Mesenteric fat pad (tissue), 1 donor: ENCODE data around the gene RNF183. TPM values are rescaled to one million over a fixed set of nuclear protein-coding genes. Genes with fewer than 3 reads are reported as not detected.
"Not testable (repeated sequence)": the region's sequence is repeated elsewhere in the genome, so short reads cannot be mapped to it uniquely, and the experiment has no call there.

Experiments used
- DNase-seq: peaks from one replicate; pipeline ENCODE4 v3.0.0-alpha.2; 2020; ENCODE audit warnings: low spot score
- total RNA-seq: library from RNA; stranded (reverse); fragmentation: NEBNext Ultra II Directional; extraction: Animal tissue kit (Norgen Biotek cat#: 25700); gene quantifications from one replicate; pipeline ENCODE4 v1.2.1, GENCODE V29; 2021
- donor health status: DM: yes; HTN: yes; CAD: no.

The RNF183 gene
- total RNA-seq, 1 donor from 2014 or later, result not detected

- peak; percentile 100 for DNase-seq
Observed at GRCh38 chr9:113275157-113276131, 27.7 kb downstream of the RNF183 start, which contains the start of the genes CDC26 and PRPF4. Gene CDC26 (minus strand): TSS chr9:113275572. CDS start chr9:113272507, 3,065 bp downstream. Gene PRPF4 (plus strand): TSS chr9:113275658. CDS start chr9:113275744, 86 bp downstream.

DNA sequence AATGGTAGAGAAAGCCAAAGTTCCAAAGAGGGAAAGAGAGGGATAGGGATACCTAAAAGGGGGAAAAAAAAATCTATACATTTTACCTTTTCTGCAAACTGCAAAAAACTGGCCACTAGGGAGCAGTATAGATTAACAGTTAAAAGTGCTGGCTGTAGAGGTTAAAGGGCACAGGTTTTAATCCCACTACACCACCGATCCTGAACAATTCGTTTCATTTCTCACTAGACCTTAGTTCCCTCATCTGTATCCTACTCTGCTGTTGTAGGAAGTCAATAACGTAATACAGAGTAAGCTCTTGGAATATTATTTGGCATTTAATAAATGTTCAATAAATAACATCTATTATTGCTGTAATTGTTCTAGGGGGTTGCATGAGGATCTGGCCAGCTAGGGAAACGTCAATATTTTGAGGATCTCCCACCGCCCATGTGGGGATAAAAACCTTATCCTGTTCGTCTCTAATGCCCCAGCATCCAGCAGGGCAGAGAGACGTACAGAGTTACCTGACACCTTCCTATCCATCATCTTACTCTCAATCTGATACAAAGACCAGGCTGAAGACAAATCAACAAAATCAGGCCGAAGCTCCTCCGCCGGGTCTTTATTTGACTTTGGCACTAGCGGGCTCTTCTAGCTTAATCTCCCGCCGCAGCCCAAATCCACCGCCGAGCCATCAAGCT is 28.6 kb downstream of the RNF183 start:
- DNase-seq, result no peak

GRCh38 chr9:113269871-113270270 is 33.3 kb downstream of the RNF183 start:
- DNase-seq, result no peak

GRCh38 chr9:113269355-113269754 is 33.8 kb downstream of the RNF183 start:
- DNase-seq, result no peak

GRCh38 chr9:113267911-113268566 is 35.1 kb downstream of the RNF183 start:
- DNase-seq, result no peak

DNA sequence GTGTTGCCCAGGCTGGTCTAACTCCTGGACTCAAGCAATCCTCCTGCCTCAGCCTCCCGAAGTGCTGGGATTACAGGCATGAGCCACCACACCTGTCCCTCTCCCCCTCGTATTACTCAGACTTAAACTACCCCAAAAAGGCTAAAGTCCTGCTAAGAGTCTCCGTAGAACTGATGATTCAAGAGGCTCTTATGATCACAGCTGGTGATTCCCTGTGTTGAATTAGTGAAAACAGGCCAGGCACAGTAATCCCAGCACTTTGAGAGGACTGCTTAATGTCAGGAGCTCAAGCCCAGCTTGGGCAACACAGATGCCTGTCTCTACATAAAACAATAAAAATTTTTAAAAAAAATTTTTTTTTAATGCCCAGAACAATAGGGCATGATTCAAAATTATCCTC is 37.0 kb downstream of the RNF183 start:
- DNase-seq, result no peak

- no peak for DNase-seq
Observed at GRCh38 chr9:113261917-113262671, 41.1 kb downstream of the RNF183 start.

DNA sequence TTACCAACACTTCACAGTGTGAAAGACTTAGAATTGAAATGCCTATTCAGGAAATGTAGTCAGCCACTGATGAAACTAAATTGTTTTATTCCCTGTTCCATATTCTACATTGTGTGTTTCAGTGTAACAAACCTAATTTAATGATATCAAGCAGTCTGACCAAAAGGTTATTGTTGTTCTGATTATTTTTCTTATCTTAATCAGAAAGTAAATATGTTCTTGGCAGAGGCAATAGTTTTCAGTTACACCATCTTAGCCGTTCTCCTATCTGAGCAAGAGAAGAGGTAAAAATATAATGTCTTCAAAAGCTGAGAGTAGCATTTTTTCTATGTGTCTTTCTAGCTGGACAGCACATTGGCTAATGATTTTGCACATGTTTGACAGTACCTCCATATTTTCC is 44.9 kb downstream of the RNF183 start:
- DNase-seq, result no peak

DNA sequence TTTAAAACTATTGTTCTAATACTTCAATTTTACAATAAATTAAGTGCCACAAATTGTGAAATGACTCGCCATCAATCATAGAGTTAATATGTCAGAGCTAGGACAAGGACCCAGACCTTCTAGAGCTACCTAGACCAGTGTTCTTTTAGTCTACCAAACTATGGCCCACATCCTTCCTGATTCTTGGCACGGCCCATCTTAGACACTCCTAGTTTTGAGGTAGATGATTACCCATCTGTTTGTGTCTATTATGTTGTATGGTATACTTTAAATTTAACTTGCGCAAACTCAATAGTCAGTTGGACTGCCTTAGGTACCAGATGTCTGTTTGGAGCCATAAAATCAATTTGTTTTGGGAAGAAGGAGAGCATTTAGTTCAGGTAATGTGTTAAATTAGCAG is 45.3 kb downstream of the RNF183 start:
- DNase-seq, result no peak

DNA sequence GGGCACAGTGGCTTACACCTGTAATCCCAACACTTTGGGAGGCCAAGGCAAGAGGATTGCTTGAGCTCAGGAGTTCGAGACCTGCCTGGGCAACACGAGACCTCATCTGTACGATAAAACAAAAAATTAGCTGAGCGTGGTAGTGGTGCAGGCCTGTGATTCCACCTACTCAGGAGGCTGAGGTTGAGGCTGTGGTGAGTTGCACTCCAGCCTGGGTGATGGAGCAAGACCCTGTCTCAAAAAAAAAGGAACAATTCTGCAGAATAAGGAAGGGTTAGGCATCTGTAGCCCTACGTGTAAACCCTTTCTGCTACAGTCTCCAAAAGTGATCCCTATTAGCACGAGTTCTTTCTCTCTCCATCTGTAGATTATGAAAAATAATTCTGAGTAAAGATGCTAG is 47.7 kb downstream of the RNF183 start:
- DNase-seq, result no peak

- DNase-seq, result no peak
Observed at GRCh38 chr9:113254991-113255390, 48.2 kb downstream of the RNF183 start.

- no peak for DNase-seq
Observed at GRCh38 chr9:113250807-113251206, 52.4 kb downstream of the RNF183 start.

- DNase-seq, result not testable (repeated sequence)
Observed at GRCh38 chr9:113249661-113250060, 53.5 kb downstream of the RNF183 start.

DNA sequence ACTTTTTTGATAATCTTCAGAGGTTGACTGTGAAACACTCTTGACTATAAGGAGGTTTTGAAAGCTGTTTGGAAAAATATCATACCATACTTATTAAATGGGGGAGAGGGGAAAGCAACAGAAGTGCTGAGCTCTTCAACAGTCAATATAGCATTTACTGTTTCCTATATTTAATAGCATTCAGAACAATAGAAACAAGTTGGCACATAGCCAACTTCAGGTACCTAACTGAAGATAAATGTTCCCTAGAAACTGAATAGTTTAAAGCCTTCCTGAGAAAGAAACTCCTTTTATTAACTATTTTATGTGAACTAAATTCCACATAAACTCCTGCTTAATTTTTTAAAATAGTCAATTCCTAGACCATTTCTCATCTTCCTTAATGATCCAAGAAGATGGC is 55.5 kb downstream of the RNF183 start:
- DNase-seq, result no peak

Other genes starting within 250 kb of the RNF183 start
- 2.0 TPM for gene ZFP37, start 246.7 kb downstream of the RNF183 start, total RNA-seq
- 62.4 TPM for gene SLC31A2, start 152.4 kb downstream of the RNF183 start, total RNA-seq
- gene FKBP15, start 82.1 kb downstream of the RNF183 start, total RNA-seq, result 37.3 TPM
- gene SLC31A1, start 81.8 kb downstream of the RNF183 start, total RNA-seq, result 34.6 TPM
- 32.7 TPM for gene CDC26, start 27.8 kb downstream of the RNF183 start, total RNA-seq
- gene PRPF4, start 27.7 kb downstream of the RNF183 start, total RNA-seq, result 18.3 TPM
- 4.9 TPM for gene WDR31, start 36.9 kb upstream of the RNF183 start, total RNA-seq
- 0.19 TPM for gene BSPRY, start 46.2 kb upstream of the RNF183 start, total RNA-seq
- gene HDHD3, start 73.6 kb upstream of the RNF183 start, total RNA-seq, result 15.4 TPM
- 52.8 TPM for gene ALAD, start 97.9 kb upstream of the RNF183 start, total RNA-seq
- 26.4 TPM for gene POLE3, start 107.3 kb upstream of the RNF183 start, total RNA-seq
- 0.45 TPM for gene C9orf43, start 107.4 kb upstream of the RNF183 start, total RNA-seq
- 116 TPM for gene RGS3, start 160.4 kb upstream of the RNF183 start, total RNA-seq